HepG2 (cell line): ENCODE data around the gene DDN. TPM values are rescaled to one million over a fixed set of nuclear protein-coding genes. Genes with fewer than 3 reads are reported as not detected.
A peak's percentile ranks its signal among the peaks of the same experiment; 100 is the strongest.

ENCODE experiments used
- CEBPG ChIP-seq: IDR thresholded peaks from 2 replicates; pipeline ENCODE4 v1.6.1; 2016
- DPF2 ChIP-seq: sonication (generic); formaldehyde crosslinking; IDR thresholded peaks from 2 replicates; pipeline ENCODE4 v1.4.0; 2020; ENCODE audit warnings: mild to moderate bottlenecking, low read depth, missing genetic modification reagents, borderline replicate concordance
- JUN ChIP-seq: sonication (generic); formaldehyde crosslinking; IDR thresholded peaks from 2 replicates; pipeline ENCODE4 v1.4.0; 2020; ENCODE audit warnings: mild to moderate bottlenecking, missing genetic modification reagents
- MTA1 ChIP-seq: sonication (generic); formaldehyde crosslinking; IDR thresholded peaks from 2 replicates; pipeline ENCODE4 v1.4.0; 2020; ENCODE audit warnings: missing genetic modification reagents, mild to moderate bottlenecking, borderline replicate concordance
- MTA3 ChIP-seq: sonication (generic); formaldehyde crosslinking; IDR thresholded peaks from 2 replicates; pipeline ENCODE4 v1.4.0; 2020; ENCODE audit warnings: missing genetic modification reagents
- TEAD2 ChIP-seq: sonication (generic); formaldehyde crosslinking; IDR thresholded peaks from 2 replicates; pipeline ENCODE4 v1.9.0; 2021; ENCODE audit warnings: missing genetic modification reagents
- ZFP37 ChIP-seq: sonication (generic); formaldehyde crosslinking; IDR thresholded peaks from 2 replicates; pipeline ENCODE4 v1.4.0; 2020; ENCODE audit warnings: missing genetic modification reagents, borderline replicate concordance
- ZKSCAN5 ChIP-seq: sonication (generic); formaldehyde crosslinking; IDR thresholded peaks from 2 replicates; pipeline ENCODE4 v1.5.1; 2020; ENCODE audit warnings: mild to moderate bottlenecking, missing genetic modification reagents
- ZNF274 ChIP-seq: sonication (generic); formaldehyde crosslinking; IDR thresholded peaks from 2 replicates; pipeline ENCODE4 v1.5.1; 2020; ENCODE audit warnings: mild to moderate bottlenecking, missing genetic modification reagents
- ZNF501 ChIP-seq: sonication (generic); formaldehyde crosslinking; IDR thresholded peaks from 2 replicates; pipeline ENCODE4 v1.5.1; 2020; ENCODE audit warnings: mild to moderate bottlenecking, moderate library complexity, missing genetic modification reagents
- ZNF546 ChIP-seq: sonication (generic); formaldehyde crosslinking; conservative IDR thresholded peaks from 2 replicates; pipeline ENCODE4 v1.8.1; 2023; ENCODE audit warnings: mild to moderate bottlenecking, missing genetic modification reagents
- ZNF547 ChIP-seq: sonication (generic); formaldehyde crosslinking; IDR thresholded peaks from 2 replicates; pipeline ENCODE4 v1.5.1; 2020; ENCODE audit warnings: mild to moderate bottlenecking, missing genetic modification reagents
- ZNF614 ChIP-seq: IDR thresholded peaks from 2 replicates; pipeline ENCODE4 v1.6.1; 2018; ENCODE audit warnings: missing biosample characterization, missing genetic modification reagents, inconsistent platforms, borderline replicate concordance
- ZNF660 ChIP-seq: sonication (generic); formaldehyde crosslinking; IDR thresholded peaks from 2 replicates; pipeline ENCODE4 v1.5.1; 2020; ENCODE audit warnings: mild to moderate bottlenecking, low read depth, missing genetic modification reagents, borderline replicate concordance
- ZSCAN20 ChIP-seq: sonication (generic); formaldehyde crosslinking; IDR thresholded peaks from 2 replicates; pipeline ENCODE4 v1.4.0; 2020; ENCODE audit warnings: missing genetic modification reagents, mild to moderate bottlenecking, borderline replicate concordance
- ZSCAN29 ChIP-seq: sonication (generic); formaldehyde crosslinking; conservative IDR thresholded peaks from 2 replicates; pipeline ENCODE4 v1.4.0; 2020; ENCODE audit warnings: mild to moderate bottlenecking, missing genetic modification reagents
- polyA plus RNA-seq, 8 experiments: library from polyadenylated mRNA; depleted of rRNA in 3 of 8; stranded (reverse) in 7 of 8; unstranded in 1 of 8; fragments of >200 nt; fragmentation: Illumina TruSeq in 4 of 8; extraction: Trizol in 4 of 8; gene quantifications; 2 replicates each; pipeline versions ENCODE4 v1.2.1 to v1.2.3, GENCODE V29; 2011 to 2016; ENCODE audit warnings: low read depth in 4 of 8, missing spikeins in 1 of 8, mixed read lengths in 1 of 8; ENCODE audit not compliant: insufficient read depth in 1 of 8
- total RNA-seq, 5 experiments: library from RNA; depleted of rRNA; stranded (reverse); fragments of >200 nt; fragmentation: Illumina TruSeq; extraction: Trizol; gene quantifications; 2 replicates each; pipeline ENCODE4 v1.2.3, GENCODE V29; 2016; ENCODE audit warnings: low read depth in 1 of 5
- TF ChIP-seq, protein P1 (sequence below): sonication (generic); formaldehyde crosslinking; IDR thresholded peaks from 2 replicates; pipeline ENCODE4 v1.8.1; 2023; ENCODE audit warnings: mild to moderate bottlenecking, inconsistent platforms, moderate library complexity, missing genetic modification reagents, borderline replicate concordance
- TF ChIP-seq, protein P2 (sequence below): sonication (generic); formaldehyde crosslinking; IDR thresholded peaks from 2 replicates; pipeline ENCODE4 v1.8.1; 2023; ENCODE audit warnings: mild to moderate bottlenecking, missing genetic modification reagents
- TF ChIP-seq, protein P3 (sequence below): sonication (generic); formaldehyde crosslinking; IDR thresholded peaks from 2 replicates; pipeline ENCODE4 v1.8.1; 2023; ENCODE audit warnings: mild to moderate bottlenecking, moderate library complexity, missing genetic modification reagents
- TF ChIP-seq, protein P4 (sequence below): sonication (generic); formaldehyde crosslinking; IDR thresholded peaks from 2 replicates; pipeline ENCODE4 v1.5.0; 2020; ENCODE audit warnings: mild to moderate bottlenecking, missing genetic modification reagents
- TF ChIP-seq, protein P5 (sequence below): sonication (generic); formaldehyde crosslinking; IDR thresholded peaks from 2 replicates; pipeline ENCODE4 v1.4.0; 2020; ENCODE audit warnings: mild to moderate bottlenecking, low read depth, missing genetic modification reagents
- TF ChIP-seq, protein P6 (sequence below): sonication (generic); formaldehyde crosslinking; IDR thresholded peaks from 2 replicates; pipeline ENCODE4 v1.4.0; 2020; ENCODE audit warnings: missing genetic modification reagents; ENCODE audit errors: not compliant biosample characterization

Gene DDN
- total and polyA plus RNA-seq, 2 of the 13 experiments (the other 11 are each of a cell fraction or from before 2014, with no cell fraction given), result 0.24 to 0.53 TPM

DNA sequence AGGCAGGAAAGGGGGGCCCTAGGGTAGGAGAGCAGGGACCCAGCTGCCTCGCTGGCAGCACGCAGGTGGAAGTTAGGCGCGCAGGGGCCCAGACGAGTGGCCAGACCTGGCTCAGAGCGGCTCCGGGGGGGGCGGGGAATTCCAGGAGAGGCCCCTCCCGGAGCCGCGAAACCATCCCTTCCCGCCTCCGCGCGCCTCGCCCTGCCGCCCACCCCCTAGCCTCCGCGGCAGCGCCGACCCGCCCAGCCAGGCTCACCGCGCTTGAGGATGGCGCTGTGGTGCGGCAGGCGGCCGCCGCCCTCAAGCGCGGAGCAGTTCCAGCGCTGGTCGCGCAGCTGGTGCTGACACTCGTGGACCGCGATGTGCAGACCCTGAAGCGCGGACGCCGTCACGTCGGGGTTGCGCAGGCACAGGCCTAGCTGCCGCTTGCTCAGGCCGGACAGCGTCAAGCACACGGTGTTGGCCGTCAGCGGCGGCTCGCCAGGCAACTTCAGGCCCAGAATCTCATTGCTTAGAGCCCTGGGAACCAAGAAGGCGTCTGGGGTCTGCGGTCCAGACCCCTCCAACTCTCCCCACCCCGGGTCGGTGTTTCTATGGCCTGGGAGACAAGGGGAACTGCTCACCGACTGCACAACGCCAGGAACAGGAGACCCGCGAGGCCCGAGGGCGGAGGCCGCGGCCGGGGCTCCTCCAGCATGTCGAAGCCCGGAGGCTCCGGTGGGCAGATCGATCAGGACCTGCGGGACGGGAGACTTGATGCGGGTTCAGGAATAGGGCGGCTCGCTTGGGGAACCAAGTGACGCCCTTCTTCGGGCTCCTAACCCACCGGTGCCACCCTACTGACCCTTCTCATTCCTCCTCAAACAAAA lies 29.1 kb downstream of the DDN start (continued):
- TF ChIP-seq, protein P1, sequence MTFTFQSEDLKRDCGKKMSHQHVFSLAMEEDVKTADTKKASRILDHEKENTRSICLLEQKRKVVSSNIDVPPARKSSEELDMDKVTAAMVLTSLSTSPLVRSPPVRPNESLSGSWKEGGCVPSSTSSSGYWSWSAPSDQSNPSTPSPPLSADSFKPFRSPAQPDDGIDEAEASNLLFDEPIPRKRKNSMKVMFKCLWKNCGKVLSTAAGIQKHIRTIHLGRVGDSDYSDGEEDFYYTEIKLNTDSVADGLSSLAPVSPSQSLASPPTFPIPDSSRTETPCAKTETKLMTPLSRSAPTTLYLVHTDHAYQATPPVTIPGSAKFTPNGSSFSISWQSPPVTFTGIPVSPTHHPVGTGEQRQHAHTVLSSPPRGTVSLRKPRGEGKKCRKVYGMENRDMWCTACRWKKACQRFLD, result no peak
- no peak for TF ChIP-seq ZFP37 (CRISPR knock-in tag)
- TF ChIP-seq ZKSCAN5 (CRISPR knock-in tag), result no peak
- TF ChIP-seq ZNF274, result no peak
- TF ChIP-seq, protein P2, sequence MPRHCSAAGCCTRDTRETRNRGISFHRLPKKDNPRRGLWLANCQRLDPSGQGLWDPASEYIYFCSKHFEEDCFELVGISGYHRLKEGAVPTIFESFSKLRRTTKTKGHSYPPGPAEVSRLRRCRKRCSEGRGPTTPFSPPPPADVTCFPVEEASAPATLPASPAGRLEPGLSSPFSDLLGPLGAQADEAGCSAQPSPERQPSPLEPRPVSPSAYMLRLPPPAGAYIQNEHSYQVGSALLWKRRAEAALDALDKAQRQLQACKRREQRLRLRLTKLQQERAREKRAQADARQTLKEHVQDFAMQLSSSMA, result no peak
- TF ChIP-seq, protein P3, sequence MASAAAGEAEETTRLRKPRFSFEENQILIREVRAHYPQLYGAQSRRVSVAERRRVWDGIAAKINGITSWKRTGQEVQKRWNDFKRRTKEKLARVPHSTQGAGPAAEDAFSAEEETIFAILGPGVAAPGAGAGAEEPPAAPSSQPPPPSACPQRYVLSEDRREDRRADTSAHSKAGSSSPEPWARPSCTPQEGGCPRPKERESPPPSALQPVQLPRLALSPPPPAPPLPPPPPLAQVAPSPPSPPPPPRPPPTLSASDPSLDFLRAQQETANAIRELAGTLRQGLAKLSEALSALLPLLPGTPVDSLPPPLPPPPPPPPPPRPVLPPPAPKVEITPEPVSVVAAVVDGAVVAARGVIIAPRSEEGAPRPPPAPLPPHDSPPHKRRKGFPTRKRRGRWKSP, result peak; percentile 51; the same call in 1 of the 2 replicates
- TF ChIP-seq JUN (CRISPR knock-in tag), result no peak
- TF ChIP-seq ZNF547 (CRISPR knock-in tag), result no peak
- no peak for TF ChIP-seq CEBPG
- TF ChIP-seq, protein P4, sequence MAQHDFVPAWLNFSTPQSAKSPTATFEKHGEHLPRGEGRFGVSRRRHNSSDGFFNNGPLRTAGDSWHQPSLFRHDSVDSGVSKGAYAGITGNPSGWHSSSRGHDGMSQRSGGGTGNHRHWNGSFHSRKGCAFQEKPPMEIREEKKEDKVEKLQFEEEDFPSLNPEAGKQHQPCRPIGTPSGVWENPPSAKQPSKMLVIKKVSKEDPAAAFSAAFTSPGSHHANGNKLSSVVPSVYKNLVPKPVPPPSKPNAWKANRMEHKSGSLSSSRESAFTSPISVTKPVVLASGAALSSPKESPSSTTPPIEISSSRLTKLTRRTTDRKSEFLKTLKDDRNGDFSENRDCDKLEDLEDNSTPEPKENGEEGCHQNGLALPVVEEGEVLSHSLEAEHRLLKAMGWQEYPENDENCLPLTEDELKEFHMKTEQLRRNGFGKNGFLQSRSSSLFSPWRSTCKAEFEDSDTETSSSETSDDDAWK, result no peak
- TF ChIP-seq ZSCAN20 (CRISPR knock-in tag), result no peak
- TF ChIP-seq, protein P5, sequence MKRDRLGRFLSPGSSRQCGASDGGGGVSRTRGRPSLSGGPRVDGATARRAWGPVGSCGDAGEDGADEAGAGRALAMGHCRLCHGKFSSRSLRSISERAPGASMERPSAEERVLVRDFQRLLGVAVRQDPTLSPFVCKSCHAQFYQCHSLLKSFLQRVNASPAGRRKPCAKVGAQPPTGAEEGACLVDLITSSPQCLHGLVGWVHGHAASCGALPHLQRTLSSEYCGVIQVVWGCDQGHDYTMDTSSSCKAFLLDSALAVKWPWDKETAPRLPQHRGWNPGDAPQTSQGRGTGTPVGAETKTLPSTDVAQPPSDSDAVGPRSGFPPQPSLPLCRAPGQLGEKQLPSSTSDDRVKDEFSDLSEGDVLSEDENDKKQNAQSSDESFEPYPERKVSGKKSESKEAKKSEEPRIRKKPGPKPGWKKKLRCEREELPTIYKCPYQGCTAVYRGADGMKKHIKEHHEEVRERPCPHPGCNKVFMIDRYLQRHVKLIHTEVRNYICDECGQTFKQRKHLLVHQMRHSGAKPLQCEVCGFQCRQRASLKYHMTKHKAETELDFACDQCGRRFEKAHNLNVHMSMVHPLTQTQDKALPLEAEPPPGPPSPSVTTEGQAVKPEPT (CRISPR knock-in tag), result 0 out of 2 replicates have a peak, but pooled peaks have one; percentile 53
- TF ChIP-seq ZNF501 (CRISPR knock-in tag), result peak; percentile 57; the same call in 1 of the 2 replicates
- TF ChIP-seq MTA1 (CRISPR knock-in tag), result peak; percentile 56; the same call in 1 of the 2 replicates
- TF ChIP-seq MTA3 (CRISPR knock-in tag), result no peak
- TF ChIP-seq TEAD2 (CRISPR knock-in tag), result no peak
- no peak for TF ChIP-seq ZNF614 (CRISPR knock-in tag)
- no peak for TF ChIP-seq DPF2 (CRISPR knock-in tag)
- no peak for TF ChIP-seq ZSCAN29 (CRISPR knock-in tag)
- no peak for TF ChIP-seq ZNF660 (CRISPR knock-in tag)
- TF ChIP-seq, protein P6, sequence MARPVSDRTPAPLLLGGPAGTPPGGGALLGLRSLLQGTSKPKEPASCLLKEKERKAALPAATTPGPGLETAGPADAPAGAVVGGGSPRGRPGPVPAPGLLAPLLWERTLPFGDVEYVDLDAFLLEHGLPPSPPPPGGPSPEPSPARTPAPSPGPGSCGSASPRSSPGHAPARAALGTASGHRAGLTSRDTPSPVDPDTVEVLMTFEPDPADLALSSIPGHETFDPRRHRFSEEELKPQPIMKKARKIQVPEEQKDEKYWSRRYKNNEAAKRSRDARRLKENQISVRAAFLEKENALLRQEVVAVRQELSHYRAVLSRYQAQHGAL (CRISPR knock-in tag), result no peak
- 0 out of 2 replicates have a peak, but pooled peaks have one; percentile 36 for TF ChIP-seq ZNF546 (CRISPR knock-in tag)
